HG03280 (cell line): ENCODE results near the gene INPP5A.
"Not testable (repeated sequence)": the region's sequence is repeated elsewhere in the genome, so short reads cannot be mapped to it uniquely, and the experiment has no call there.

Experiments
- ATAC-seq: cut with Tn5 transposase; IDR thresholded peaks from one replicate; pipeline ENCODE4 v1.9.1; 2021; ENCODE audit warnings: mild to moderate bottlenecking, moderate library complexity; ENCODE audit not compliant: unreplicated experiment

The INPP5A gene

GRCh38 chr10:132503581-132504421 lies 33.8 kb upstream of the INPP5A start:
- no peak for ATAC-seq

DNA sequence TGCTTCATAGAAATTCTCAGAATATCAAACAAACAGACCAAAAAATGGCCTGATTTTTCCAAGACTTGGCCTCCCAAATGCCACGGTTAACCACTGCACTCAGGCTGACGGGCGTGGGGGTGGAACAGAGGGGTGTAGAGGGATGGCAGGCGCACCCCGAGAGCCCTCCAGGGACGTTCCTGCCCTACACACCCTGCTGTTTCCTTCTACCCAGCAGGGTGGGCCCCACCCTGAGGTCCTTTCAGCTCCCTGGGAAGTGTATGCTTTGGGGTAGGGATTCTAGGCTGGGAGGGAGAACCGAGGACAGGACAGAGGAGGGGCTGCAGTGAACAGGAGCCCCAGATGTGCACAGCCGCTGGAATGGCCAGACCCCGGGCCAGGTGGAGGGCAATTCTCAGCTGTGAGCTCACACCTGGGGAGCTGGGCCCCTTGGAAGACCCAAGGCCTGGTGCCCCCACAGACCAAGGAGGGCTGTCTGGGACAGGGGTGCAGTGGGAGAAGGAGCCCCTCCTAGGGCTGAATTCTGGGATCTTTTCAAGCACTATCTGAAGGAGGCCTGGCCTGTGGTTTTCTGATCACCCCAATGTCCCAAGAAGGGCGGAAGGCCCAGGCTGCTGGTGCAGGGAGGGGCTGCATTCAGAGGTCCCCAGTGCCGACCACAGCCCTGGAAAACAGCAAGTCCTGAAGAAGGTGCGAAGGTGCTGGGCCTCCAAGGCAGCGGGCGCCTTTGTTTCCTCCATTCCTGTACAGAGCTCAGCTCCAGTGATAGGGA lies 32.9 kb upstream of the INPP5A start:
- ATAC-seq = no peak

- not testable (repeated sequence) for ATAC-seq
Measured at GRCh38 chr10:132505546-132505945, 32.0 kb upstream of the INPP5A start.

- ATAC-seq = no peak
Measured at GRCh38 chr10:132506711-132507408, 30.7 kb upstream of the INPP5A start.

DNA sequence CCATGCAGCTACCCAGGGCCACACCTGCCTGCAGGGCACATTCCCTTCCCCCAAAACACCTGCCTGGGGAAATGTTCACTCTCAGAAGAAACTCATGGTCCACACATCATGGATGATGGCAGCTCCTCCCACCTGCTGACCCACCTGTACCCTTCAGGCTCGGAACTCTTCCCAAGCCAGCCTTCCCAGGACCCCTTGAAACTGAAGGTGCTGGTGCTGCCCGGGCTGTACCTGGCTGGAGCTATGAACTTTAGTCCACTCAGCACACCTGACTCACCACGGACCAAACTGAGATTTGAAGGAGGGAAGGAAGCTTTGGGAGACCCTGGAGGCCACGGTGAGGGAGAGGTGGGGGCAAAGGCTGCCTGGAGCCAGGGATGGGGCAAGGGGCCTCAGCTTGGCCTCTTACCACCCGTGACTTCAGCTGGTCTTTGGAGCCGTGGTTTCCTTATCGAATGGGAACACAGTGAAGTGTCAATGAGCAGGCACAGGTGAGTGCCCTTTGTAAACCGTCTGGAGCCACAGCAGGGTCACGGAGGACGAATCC lies 30.1 kb upstream of the INPP5A start:
- ATAC-seq = no peak

GRCh38 chr10:132507956-132508490 lies 29.6 kb upstream of the INPP5A start:
- no peak for ATAC-seq

DNA sequence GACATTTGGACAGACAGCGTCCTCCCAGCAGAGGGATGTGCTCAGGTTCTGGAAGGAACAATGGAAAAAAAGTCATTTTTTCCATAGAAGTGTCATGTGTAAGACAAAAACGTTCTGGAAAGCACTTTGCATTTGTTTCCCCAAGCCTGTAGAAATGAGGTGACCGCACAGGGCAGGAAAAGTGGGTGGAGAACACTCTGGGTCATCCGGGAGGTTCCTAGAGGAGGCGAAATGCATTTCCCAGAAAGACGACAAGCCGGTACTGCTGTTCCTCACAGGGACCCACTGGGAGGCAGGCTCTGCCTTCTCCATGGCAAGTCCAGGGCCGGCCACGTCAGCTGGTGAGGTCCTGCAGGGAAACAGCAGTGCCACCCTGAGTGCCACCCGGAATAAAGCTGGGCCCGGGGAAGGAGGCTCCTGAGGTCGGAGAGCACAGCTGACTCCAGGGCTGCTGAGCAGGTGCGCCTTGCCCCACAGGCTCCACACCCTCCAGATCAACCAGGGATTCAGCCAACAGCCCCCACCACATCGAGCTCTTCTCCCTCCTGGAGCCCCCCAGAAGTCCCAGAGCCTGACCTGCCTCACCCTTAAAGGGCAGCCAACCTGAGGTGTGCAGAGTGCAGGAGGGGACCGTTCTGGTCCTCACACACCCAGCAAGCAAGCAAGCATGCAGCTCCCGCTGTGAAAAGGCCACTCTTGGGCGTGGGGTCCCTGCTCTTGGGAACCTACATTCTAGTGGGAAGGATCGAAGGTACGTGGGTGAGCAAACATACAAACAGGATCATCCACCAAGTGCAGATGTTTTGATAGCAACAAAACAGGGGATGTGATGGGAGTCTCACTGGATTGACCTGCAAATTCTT lies 28.8 kb upstream of the INPP5A start:
- no peak for ATAC-seq

- no peak for ATAC-seq
Measured at GRCh38 chr10:132509506-132510173, 27.9 kb upstream of the INPP5A start.

GRCh38 chr10:132510174-132510611 lies 27.4 kb upstream of the INPP5A start:
- no peak for ATAC-seq

GRCh38 chr10:132511121-132512051 lies 26.2 kb upstream of the INPP5A start:
- no peak for ATAC-seq

DNA sequence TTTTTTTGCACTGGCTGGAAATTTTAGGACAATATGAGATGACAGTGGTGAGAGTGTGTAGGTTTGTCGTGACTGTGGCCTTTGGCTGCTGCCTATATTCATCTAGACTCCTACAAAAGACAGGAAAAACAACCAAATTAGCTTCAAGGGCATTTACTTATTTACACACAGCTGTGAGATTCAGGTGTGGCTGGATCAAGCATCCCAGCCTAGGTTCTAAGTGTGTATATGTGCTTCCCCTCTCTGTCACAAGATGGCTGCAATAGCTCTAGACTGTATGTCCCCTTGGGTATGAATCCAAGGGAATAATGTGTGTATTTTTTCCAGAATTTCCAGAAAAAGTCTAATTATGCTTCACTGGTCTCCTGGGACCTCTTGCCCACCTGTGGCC lies 25.5 kb upstream of the INPP5A start:
- no peak for ATAC-seq

DNA sequence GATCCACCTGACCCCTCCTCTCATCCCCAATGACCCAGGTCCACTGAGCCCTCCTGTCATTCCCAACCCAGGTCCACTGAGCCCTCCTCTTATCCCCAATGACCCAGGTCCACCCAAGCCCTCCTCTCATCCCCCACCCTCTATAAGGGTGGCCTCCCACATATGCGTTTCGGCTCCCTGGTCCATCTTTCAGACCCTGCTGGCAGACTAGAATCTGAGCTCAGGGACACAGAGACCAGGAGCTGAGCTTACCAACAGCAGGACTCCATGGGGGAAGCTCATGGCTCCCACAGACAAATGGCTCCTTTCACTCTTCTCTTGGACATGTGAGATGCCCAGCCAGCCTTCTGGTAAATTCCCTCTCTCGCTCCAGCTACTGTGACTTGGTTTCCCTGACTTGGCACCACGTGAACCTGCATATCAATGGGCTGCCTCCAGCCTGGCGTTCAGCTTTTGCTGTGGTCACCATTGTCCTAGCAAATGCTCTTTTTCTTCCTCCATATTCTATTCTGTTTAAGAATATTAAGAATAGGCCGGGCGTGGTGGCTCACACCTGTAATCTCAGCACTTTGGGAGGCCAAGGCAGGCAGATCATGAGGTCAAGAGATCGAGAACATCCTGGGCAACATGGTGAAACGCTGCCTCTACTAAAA lies 24.8 kb upstream of the INPP5A start:
- ATAC-seq = no peak

GRCh38 chr10:132514821-132515520 lies 22.6 kb upstream of the INPP5A start:
- no peak for ATAC-seq

GRCh38 chr10:132515811-132516726 lies 21.5 kb upstream of the INPP5A start:
- no peak for ATAC-seq

DNA sequence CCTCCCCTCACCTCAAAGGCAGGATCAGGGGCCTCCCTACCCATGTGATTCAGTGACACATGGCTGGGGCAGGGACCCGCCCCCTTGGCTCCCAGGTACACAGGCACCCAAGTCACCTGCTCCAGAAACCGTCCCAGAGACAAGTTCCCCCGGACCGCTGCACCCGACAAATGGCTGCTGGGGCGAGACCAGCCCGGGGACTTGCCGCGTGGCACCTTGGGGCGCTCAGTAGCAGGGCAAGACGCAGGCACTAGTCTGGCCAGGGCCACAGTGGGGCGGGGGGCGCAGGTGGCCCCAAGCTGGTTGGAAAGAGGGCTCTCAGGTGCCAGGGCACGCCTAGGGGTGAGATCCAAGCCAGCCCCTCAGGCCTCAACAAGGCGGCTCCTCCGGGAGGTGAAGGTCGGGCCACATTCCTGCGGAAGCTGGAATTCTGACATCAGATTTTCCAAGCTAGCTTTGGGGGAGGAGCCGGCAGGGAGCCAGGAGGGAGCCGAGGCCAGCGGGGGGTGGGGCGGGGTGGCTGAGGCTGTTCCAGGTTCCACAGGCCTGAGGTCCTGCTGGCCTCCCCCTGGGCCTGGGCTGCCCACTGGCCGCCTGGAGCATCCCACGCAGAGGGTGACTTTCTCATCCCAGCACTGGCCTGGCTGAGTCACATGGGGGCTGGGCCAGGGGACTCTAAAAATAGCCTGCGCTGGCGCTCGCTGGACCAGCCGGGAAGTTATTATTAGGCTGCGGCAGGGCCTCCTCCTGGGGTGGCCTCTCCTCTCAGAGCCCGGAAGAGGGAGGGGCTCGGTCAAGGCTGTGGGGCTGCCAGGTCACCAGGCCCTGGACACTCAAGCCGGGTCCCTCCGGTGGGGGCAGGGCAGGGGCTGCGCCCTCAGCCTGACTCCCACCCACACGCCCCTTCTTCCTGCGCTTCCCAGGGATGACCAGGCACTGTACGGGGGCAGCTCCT lies 20.5 kb upstream of the INPP5A start:
- ATAC-seq = no peak
